ENCODE results near the gene HSD17B8.

HSD17B8 gene

DNA sequence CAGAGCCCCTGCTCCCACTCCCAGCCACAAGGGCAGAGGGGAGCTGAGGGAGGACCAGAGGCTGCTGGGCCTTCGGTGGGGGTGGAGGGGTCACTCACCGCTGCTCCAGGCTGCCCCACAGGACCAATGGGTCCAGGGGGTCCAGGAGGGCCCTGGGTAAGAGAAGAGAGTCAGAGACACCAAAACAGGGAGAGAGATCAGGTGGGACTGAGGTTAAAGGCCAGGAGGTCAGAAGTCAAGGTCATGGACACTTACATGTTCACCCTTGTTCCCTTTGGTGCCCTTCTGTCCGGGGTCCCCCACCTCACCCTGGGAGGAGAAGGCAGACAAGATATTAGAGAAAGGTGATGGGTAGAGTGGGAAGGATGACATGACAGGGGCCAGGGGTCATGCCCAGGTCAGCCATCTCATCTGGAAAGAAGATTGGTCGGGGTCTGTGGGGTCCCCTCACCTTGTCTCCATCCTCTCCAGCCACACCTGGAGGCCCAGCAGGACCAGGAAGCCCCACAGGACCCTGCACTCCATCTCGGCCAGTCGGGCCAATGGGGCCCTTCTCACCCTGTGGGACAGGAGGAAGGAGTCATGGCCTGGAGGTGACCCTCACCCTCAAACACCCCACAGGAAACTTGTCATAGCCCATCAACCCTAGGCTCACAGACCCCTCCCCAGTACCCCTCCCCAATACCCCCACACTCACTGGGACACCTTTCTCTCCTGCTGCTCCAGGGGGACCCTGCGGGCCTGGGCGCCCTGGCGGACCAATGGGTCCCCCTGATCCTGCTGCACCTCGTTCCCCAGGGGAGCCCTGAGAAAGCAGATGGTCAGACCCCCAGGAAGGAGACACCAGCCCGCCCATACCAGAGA is 33.2 kb upstream of the HSD17B8 start:
- DNase-seq (ENCODE audit: low spot score): peak; percentile 57

DNA sequence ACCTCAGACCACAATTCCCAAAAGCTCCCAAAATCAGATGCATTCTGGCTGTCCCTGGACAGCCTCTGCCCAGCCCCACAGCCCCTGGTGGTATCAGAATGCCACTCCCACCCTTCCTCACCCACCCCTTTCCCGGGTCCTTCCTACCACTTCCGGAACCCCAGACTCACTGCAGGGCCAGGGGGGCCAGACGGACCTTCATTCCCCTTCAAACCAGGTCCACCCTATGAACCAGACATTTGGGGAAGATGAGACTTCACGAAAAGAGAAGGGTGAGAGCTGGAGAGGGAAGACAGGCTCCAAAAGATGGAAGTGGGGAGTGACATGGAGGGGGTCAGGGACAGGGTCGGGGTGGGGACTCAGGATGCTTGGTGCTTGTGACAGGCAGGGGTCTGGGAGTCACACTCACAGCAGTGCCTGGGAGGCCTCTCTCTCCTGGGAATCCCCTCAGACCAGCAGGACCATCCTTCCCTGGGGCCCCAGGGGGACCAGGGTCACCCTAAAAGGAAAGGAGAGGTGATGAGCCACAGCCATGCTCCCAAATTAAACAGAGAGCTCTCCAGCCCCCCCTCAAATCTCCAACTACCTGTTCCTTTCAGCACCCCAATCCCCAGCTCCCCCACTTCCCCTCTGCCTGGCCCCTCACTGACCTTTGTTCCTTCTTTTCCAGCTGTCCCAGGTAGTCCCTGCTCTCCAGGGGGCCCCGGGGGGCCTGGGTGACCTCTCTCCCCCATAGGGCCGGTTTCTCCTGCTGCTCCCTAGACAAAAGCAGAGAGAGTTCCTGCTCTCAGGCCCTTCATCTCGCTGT is 32.4 kb upstream of the HSD17B8 start:
- DNase-seq (ENCODE audit: low spot score): peak; percentile 53

DNA sequence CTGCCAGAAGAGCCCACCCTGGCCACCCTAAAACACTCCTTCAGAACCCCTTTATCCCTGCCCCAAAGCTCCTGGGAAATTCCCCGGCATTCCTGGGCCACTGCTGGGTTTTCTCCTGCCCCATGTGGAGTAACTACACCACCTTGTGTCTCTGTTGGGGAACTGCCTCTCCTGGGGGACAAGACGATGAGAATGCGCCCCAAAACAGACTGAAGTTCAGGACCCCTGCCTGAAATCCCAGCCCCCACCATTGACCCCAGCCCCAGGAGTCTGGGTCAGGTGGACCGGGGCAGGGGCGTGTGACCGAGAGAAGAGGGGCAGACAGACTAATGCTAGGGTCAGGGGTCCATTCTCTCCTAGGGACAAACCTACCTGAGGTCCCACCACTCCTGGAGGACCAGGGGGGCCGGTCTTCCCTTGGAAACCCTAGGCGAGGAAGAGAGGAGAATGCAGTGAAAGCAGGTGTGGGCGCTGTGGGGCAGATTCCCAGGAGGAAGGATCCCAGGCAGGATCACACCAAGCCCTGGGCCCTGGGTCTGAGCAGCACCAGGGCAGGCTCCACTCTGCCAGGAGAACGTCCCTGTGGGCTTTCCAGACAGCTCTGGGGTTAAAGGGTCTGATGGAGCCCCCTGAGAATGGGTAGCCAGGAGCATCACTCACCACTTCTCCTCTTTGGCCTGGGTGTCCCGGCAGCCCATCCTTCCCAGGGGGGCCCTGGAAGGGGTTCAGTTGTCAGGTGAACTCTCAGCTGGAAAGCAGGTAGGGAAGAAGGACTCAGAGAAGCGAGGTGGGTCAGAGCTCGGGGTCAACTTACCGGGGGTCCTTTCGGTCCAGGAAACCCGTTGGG is 31.5 kb upstream of the HSD17B8 start:
- DNase-seq (ENCODE audit: low spot score): no peak

DNA sequence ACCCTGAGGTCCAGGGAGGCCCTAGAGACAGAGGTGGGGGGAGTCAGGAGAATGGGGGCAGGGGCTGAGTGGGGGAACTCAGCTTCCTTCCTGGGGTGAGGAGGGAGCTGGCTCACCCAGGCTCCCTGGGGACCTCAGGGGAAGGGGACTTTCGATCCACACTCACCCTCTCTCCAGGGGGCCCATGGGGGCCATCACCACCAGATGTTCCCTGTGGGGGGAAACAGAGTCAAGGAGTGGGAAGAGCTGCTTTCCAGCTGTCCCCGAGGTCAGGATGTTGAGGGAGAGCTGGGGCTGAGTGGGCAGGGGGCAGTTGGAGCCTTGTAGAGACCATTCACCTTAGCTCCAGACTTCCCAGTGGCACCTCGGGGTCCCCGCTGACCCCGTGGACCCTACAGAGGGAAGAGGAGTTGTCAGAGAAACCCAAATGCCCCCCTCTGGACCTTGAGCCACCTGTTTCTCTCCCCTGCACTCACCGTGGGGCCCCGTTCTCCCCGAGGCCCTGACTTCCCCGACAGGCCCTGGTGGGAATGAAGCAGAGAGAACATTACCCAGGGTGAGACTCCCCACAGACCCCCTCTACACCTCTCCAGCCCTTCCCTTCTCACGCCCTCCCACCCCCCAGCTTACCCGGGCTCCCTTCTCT is 30.8 kb upstream of the HSD17B8 start:
- no peak for DNase-seq (ENCODE audit: low spot score)

DNA sequence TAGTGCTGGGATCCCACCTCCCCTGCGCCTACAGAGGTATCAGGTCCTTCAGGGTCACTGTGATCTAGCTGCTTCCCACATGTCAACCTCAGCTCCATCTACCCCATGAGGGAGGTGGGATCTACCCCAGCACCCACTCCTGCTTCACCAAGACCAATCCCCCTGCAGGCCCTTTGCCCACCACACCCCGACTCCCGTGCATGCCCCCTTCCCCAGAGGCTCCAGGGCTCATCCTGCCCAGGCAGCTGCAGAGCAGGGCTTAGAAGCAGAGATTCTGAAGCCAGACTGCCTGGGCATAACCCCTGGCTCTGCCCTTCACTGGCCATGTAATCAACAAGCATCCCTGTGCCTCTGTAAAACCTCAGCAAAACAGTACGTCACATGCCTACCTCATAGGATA is 29.7 kb upstream of the HSD17B8 start:
- DNase-seq (ENCODE audit: low spot score): no peak

DNA sequence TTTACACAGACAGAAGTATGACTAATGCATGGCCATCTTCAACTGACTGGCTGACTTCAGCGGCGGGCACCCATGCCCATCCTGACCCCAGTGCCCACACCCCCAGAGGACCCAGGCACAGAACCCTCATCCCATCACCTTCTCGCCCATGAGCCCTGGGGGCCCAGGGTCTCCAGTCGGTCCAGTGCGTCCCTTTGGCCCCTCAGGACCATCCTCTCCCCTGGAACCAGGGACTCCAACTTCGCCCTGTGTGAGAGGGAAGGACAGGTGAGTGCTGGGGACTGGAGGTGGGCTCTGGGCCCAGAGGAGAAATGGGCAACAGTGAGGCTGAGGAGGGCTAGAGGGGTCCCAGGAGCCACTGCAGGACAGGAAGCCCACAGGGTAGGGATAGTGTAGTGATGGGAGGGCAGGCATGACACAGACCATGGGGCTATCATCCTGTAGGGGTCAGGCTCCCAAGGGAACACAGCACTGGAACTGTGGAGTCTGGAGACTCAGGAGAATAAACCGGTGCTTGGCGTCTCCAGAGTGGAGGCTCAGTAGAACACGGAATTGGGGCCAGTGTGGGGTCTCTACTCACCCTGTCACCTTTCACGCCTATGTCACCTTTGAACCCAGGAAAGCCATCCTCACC is 28.9 kb upstream of the HSD17B8 start:
- DNase-seq (ENCODE audit: low spot score): no peak

DNA sequence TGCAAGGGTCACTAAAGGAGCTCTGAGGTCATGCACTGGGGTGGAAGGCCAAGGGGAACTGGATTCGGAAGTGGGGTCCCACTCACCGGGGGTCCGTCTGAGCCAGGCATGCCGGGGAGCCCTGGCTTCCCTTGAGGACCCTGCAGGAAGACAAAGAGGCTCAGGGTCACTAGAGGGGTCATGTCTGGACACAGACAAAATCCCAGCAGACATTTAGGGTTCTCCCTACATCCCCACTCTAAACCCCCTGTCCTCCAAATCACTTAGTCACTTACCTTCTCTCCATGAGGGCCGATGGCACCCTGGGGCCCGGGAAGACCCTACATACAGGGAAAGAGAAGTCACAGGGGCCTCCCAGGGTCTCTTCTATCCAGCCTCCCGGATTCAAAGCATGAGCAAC is 27.5 kb upstream of the HSD17B8 start:
- no peak for DNase-seq (ENCODE audit: low spot score)

DNA sequence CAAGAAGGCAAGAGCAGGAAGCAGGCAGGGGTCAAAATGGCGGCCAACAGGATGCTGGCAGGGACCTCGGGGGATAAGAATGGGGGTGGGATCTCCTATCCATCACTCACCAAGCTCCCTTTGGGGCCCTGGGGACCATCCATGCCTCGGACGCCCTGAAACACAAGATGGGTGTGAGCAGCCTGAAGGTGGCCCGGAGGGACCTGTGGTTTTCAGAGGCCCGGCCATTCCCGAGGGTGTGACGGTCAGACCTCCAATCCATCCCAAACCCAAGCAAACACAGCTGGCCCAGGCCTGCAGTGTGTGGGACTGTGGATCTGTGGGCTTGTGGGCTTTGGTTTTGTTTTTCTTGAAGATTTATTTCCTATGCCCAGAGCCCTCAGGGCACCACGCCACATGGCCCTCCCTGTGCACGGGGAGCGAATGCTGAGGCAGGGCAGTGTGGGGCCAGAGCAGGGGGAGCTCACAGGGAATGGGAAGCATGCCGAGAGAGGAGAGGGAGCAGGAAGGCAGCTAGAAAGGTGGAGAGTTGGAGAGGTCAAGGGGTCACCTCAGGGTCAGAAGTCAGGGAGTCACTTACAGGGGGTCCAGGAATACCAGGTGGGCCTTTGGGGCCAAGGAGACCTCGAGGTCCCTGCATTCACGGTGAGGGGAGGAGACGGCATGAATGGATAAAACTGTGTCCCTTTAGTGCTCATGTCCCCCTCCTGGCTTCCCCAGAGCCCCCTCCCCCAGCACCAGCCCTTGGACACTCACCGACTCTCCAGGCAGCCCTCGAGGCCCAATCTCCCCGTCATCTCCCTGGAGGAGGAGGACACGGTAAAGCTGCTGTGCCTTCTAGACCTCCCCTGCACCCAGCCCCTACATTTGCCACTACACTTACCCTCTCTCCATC is 26.7 kb upstream of the HSD17B8 start:
- DNase-seq (ENCODE audit: low spot score): no peak

DNA sequence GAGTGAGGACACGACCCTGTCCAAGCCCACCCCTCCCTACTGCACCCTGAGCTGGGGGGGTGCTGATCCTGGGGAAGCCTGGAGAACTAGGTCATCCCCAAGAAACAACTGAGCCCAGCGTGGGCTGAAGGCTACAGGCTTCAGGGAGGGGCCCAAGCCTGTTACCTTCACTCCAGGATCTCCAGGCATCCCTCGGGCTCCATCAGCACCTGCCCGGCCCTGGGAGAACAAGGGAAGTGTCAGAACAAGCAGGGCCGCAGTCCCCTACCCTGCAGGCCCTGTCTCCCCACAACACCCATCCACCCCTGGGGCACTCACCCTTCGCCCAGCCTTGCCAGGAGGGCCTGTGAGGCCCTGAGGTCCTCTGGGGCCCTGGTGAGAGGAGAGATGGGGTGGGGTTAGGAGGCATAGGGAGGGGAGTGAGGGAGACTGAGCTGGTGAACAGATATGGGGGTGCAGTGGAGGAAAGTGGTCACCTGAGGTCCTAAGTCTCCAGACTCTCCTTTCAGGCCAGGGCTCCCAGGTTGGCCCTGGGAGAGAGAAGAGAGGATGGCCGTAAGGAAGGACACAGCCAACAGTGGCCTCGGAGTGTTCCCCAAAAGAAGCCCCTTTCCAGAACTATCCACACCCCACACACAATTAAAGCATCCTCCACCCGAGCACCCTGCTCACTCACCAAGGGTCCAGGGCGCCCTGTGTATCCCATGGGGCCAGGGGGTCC is 25.5 kb upstream of the HSD17B8 start:
- DNase-seq (ENCODE audit: low spot score): no peak

DNA sequence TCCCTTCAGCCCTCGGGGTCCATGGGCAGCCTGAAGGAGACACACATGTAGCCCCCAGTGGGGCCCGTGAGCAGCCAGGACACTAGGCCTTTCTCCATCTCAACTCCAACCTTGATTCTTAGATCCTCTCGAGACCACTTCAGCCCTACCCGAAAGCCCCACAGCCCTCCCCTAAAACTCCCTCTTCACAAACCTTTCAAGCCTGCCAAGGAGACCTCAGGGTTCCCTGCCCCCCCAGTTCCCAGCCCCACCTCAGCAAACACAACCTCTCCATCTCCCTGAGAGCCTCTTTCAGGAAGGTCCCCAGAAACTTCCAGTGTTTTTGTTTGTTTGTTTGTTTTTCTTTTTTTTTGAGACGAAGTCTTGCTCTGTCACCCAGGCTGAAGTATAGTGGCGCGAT is 23.3 kb upstream of the HSD17B8 start:
- no peak for DNase-seq (ENCODE audit: low spot score)

DNA sequence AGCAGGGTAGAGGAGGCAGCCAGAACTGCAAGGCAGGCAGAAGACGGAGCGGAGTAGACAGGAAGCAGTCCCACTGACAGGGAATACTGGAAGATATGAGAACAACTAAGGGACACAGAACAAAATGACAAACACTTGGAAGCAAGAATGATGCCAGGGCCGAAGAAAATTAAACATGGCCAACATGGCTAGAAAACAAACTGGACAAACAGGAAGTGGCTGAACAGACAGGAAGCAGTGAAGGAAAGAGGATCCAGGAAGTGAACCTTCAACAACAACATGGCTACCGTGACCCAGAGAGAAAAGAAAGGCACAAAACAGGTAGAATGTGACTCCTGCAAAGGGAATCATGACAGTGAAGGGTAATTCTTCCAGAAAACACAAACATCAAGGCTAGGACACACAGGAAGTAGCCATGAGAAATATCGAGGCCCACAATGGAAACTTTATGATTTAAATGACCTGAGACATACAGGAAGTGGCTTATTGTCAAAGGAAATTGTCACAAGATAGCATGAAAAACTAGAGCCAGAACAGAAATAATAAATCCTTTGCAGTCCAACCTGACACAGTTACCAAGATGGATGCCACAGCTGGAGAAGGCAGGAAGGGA is 21.3 kb upstream of the HSD17B8 start:
- no peak for DNase-seq (ENCODE audit: low spot score)

DNA sequence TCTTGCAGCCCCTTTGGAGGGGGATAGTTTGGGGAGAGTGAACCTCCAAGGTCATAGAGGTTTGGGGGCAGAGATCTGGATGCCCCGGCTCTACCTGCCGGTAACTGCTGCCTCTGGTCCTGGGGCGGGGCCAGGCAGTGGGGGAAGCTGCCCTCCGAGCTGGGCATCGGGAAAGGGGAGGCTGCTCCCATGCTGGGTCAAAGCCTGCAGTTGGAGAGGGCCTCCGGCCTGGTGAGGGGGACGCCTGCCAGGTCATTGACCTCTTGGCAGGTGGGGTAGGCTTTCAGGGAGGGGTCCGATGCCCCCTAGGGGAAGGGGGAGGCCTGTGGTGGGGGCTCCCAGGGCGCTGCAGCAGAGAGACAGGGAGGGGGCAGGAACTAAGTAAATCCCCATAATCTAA is 19.3 kb upstream of the HSD17B8 start:
- DNase-seq (ENCODE audit: low spot score): no peak

DNA sequence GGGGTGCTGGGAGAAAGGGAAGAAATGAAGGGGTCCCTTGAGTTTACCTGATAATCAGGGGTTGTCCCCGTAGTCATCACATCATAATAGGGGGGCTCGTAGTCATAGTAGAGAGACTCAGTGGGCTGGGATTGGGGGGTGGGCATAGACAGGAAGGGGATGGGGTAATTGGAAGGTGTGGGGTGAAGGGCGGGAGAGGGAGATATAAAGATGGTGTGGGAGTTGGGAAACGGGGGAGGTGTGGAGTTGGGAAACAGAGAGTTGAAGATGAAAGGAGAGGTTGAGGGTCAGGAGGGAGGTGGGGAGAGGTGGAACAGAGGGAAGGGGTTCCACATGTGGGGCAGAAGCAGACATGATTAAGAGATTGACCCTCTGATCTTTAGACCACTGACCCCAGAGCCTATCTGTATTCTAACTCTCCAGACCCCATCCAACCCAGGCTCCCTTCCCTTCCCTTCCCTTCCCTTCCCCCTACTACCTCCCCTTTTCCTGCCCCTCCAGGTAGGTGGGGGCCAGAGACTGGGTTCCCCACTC is 18.7 kb upstream of the HSD17B8 start:
- no peak for DNase-seq (ENCODE audit: low spot score)

DNA sequence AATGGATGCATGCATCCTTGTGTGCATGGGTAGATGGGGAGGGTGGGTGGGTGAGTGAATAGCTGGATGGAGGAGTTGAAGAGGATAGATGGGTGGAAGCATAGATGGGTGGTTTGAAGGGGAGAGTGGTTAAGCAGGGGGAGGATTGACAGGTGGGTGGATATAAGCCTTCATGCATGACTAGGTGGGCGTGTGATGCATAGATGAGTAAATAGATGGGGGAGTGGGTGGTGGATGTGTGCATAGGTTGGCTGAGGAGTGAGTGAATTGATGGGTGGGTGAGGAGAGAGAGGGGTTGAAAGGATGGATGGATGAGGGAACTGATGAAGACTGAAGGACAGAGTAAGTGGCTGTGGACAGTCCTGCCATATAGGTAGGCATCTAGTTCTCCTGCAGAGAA is 16.6 kb upstream of the HSD17B8 start:
- DNase-seq (ENCODE audit: low spot score): no peak

DNA sequence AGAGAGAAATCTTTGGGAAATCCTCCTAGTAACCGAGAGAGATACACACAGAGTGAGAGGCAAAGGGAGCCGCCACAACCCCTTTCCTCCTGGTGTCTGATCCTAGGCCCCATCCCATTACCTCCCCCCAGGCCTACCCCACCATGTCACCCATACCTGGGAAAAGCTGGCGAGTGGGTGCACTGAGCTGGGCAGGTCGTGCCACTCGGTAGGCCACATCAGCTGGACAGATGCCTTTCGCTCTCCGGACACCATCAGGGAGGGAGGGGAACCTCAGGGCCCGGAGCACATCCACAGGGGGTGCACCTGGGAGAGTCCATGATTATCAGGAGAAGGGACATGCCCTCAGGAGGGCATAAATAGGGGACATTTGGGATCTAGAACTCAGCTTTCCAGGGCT is 15.3 kb upstream of the HSD17B8 start:
- no peak for DNase-seq (ENCODE audit: low spot score)

DNA sequence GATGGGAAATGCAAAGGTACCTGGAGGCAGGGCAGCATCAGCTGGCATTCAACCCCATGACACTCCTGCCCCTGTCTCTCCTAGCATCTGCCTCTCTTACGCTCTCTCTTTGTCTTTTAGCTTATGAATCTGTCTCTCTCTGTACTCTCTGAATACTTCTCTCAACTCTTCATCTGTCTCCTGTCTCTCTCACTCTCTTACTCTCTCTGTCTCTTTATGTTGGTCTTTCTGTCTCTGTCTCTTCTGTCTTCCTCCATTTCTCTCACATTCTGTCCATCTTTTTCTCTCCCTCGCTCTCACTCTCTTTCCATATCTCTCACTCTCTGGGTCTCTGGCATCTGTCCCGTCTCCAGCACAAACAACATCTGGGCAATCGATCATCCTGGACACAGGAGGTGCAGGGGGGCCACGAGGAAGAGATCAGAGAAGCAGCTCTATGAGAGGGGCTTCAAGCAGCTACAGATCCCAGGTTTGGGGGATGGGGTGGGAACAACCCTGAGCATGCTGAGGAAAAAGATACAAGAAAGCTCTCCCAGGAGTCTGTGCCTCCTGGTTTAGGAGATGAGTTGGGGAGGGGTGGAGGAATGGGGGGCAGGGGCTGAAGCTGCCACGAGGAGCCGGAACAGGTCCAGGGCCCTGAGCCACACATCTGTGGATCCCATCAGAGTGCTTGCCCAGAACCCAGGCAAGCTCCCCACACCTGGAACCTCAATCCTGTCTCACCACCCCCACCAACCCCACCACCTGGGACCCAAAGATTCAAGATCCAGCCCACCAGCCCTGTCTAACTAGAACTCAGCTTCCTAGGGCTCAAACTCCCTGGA is 14.6 kb upstream of the HSD17B8 start:
- DNase-seq (ENCODE audit: low spot score): no peak

DNA sequence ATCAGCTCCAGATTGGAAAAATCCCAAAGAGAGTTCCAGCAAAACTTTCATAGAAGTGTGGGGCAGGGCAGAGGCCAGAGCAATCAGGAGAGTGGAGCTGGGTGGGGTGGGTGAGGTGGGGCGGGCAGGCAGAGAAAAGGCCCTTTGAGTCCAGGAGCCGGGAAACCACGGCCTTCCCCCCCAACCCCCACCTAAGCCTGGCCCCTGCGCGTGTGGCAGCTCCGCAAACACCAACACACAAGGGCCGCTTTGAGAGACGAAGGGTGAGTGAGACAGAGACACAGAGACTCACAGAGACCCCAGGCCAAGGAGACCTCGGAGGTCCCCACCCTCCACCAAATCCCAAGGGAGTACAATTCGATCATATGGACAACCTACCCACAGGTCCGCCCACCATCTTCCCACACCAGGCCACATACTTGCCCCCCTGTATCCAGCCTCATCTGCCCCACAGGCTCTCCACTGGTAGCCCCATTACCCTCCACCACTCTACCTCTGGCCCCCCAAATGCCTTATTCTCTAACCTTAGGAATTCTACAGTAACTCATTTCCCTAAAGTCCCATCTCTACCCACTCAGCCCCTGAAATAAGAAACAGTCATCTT is 13.8 kb upstream of the HSD17B8 start:
- no peak for DNase-seq (ENCODE audit: low spot score)
